HG02884 (cell line): Measurements from ENCODE around the gene TGFBR1.
"Not testable (repeated sequence)": the region's sequence is repeated elsewhere in the genome, so short reads cannot be mapped to it uniquely, and the experiment has no call there.

ENCODE experiments used
- ATAC-seq: cut with Tn5 transposase; IDR thresholded peaks from one replicate; pipeline ENCODE4 v1.9.1; 2021; ENCODE audit warnings: mild to moderate bottlenecking, moderate library complexity; ENCODE audit not compliant: unreplicated experiment

The TGFBR1 gene

GRCh38 chr9:99184475-99185347 is 79.8 kb downstream of the TGFBR1 start:
- no peak for ATAC-seq

- ATAC-seq, result no peak
These were observed 80.4 kb downstream of the TGFBR1 start for GRCh38 chr9:99185348-99185632.

GRCh38 chr9:99185934-99186333 is 81.0 kb downstream of the TGFBR1 start:
- ATAC-seq, result no peak

- no peak for ATAC-seq
These were observed 82.4 kb downstream of the TGFBR1 start for GRCh38 chr9:99187311-99187710.

GRCh38 chr9:99189186-99189585 is 84.3 kb downstream of the TGFBR1 start:
- no peak for ATAC-seq

GRCh38 chr9:99189887-99190596 is 85.1 kb downstream of the TGFBR1 start:
- ATAC-seq, result no peak

- ATAC-seq, result no peak
These were observed 85.8 kb downstream of the TGFBR1 start for GRCh38 chr9:99190597-99191283.

GRCh38 chr9:99192786-99193465 is 88.0 kb downstream of the TGFBR1 start:
- ATAC-seq, result no peak

GRCh38 chr9:99193466-99193821 is 88.5 kb downstream of the TGFBR1 start:
- no peak for ATAC-seq

- not testable (repeated sequence) for ATAC-seq
These were observed 91.6 kb downstream of the TGFBR1 start for GRCh38 chr9:99196484-99196883.

- no peak for ATAC-seq
These were observed 92.3 kb downstream of the TGFBR1 start for GRCh38 chr9:99197124-99197630.

GRCh38 chr9:99197987-99198386 is 93.1 kb downstream of the TGFBR1 start:
- no peak for ATAC-seq

- ATAC-seq, result no peak
These were observed 95.1 kb downstream of the TGFBR1 start for GRCh38 chr9:99199938-99200539.

GRCh38 chr9:99201603-99202002 is 96.7 kb downstream of the TGFBR1 start:
- ATAC-seq, result no peak
